Skeletal muscle cell (primary cell): Measurements from ENCODE around the gene C19orf44.

Experiments
- DNase-seq: peaks from one replicate; pipeline ENCODE4 v3.0.0-alpha.2; 2010; ENCODE audit warnings: low read depth
- H3K4me3 ChIP-seq: 2 replicates; pipeline ENCODE4 v1.5.1; 2011; ENCODE audit warnings: low read depth, mild to moderate bottlenecking, control low read depth, low read length, moderate library complexity

C19orf44 gene

GRCh38 chr19:16562608-16563025, 66.4 kb downstream of the C19orf44 start:
- DNase-seq, result no peak

DNA sequence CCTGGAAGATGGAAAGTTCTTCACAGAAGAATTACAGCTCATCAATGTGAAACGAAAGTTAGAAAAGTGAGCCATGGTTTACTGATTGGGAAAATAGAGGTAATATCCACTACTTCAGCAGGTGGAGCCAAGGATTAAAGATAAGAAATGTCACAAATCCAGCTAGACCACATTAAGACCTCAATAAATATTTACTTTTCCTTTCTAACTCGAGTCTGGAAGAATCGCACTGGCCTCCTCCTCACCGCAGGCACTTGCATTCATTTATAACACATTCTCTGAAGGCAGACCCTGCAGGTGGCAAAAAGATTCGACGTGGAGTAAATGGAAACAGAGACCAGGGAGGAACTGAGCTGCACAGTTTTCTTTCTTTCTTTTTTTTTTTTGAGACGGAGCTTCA, 68.6 kb downstream of the C19orf44 start:
- no peak for DNase-seq
- H3K4me3 ChIP-seq, result no peak overlapping the region

More at GRCh38 chr19:16562608-16563025, 66.4 kb downstream of the C19orf44 start:
- H3K4me3 ChIP-seq, result no peak overlapping the region

- no peak for DNase-seq
- no peak overlapping the region for H3K4me3 ChIP-seq
Observed at GRCh38 chr19:16566161-16566560, 70.0 kb downstream of the C19orf44 start.

GRCh38 chr19:16566702-16567101, 70.5 kb downstream of the C19orf44 start:
- no peak for DNase-seq
- H3K4me3 ChIP-seq, result no peak overlapping the region

DNA sequence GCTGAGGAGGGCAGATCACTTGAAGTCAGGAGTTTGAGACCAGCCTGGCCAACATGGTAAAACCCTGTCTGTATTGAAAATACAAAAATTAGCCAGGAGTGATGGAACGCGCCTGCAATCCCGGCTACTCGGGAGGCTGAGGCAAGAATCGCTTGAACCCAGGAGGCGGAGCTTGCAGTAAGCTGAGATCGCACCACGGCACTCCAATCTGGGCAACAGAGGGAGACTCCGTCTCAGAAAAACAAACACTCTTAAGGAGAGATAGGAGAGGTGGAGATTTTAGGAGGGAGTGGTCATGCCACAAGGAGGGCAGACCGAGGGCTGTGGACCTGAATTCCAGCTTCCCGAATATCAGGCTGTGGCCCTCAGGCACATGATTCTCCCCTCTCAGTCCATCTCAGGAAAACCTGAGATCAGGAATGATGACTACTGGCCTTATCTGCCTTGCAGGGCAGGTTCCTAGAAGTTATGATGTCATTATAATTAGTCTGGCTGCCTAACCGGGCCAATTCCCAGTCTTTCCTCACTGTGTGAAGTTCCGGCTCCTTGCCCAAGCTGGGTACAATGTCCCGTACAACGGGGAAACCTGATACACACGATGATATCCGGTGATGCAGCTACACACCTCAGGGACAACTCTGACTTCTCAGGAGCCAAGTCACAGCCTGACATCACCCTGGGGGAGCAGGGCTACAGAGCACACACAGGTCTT, 73.6 kb downstream of the C19orf44 start:
- H3K4me3 ChIP-seq, result no peak overlapping the region
- DNase-seq, result no peak
